ENCODE measurements around the gene MFSD6. TPM values are rescaled to one million over a fixed set of nuclear protein-coding genes. Genes with fewer than 3 reads are reported as not detected.

MFSD6 gene
- total RNA-seq, 1 donor from 2014 or later: 32.3 TPM

DNA sequence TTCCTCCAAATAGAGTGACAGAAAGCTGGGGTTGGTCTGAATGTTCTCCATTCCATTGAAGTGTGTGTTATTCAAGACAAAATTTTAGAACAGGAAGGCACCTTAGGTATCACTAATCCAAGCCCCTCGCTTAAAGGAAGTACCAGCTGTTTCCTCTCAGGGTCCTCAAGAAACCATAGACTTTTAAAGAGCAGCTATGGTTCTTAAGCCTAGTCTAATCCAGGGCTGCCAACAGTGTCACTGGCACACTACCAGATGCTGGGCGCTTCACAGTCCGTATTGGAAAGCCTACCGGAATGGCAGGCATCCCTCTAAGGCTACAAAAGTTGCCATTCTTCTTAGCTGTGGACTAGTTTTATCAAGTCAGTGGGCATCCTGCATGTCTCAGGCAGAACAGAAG, 124.4 kb downstream of the MFSD6 start:
- no peak for DNase-seq (ENCODE audit: low read depth)

DNA sequence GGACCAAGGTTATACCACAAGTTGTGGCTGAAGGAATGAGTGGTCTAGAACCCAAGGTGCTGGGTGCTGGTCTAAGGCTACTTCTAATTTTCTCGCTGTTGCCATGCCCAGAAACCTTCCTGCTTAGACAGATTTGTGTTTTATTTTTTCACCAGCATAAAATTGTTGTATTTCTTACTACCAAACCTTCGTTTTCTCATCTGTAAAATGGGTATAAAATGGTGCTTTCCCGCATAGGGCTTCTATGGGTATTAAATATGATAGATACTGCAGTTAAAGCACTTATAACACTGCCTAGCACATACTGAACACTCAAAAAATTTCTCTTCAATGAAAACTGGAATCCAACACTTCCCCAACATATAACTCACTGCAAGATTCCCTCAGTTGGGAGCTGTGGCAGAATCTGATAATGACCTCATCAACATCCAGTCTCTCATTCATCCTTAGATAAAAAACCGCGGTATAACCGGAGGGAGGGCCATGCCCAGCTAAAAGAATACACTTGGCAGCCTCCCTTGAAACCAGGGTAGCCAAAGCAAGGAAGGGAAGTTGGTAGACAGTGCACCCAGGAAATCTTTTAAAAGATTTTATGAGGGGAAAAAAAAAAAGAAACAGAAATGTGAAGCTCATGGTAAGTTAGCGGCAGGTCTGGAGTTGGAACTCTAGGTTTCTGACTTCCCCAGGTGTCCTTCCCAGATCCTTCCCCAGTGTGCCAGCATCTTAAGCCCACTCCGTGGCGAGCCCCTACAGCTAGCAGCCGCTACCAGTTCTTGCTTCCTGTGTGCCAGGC, 125.2 kb downstream of the MFSD6 start:
- DNase-seq (ENCODE audit: low read depth): no peak

DNA sequence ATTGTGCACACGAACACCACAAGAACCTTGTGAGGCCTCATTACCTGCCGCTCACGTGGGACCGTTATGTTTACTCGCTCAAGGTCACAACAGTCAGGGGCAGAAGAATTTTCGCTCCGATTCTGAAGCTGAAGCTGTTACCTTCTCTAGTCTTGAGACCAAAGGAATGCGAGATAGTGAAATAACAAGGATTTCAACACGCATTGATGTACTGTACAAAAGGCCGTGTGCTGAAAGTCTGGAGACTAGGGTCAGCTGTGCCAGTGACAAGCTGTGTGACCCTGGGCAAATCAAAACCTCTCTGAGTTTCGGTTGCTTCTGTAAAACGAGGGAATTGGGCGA, 125.8 kb downstream of the MFSD6 start:
- DNase-seq (ENCODE audit: low read depth): peak; percentile 62

DNA sequence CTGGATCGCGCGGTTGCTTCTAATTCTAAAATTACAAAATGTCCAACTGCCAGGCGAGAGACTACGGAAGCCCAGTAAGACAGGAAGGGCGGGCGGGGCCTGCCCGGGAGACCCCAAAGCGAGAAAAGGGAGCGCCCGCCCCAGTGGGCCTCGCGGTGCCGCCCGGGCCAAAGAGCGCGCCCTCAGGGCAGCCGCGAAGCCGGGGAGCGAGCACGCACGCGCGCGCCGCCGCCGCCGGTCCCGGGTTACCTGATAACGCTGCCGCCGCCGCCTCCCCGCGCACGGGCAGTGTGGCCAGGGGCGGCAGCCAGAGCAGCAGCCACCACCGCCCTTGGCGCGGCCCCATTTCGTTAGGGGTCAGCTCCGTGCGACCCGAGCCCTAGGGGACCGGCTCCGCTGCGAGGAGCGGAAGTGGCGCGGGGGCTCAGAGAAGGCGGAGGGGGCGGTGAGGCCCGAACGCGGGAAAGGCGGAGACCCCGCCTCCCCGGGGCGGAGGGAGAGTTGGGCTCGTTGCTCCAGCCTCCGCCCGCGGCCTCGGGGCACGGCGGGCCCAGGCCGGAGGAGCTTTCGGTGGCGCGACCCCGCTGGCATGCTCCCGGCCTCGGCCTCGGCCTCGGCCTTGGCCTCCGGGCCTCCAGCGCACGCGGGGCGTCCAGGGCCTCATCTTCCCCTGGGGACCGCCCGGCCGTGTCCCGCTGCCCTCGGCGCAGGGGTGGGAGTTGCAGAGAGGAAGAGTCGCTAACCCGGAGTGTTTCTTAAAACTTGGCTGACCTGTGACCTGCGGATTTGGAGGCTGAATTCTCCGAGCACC, 126.4 kb downstream of the MFSD6 start, which contains the start of gene NEMP2:
Gene NEMP2 (minus strand): TSS at position 413 of the 811 bp plus-strand sequence. CDS start 67 bp downstream, at position 346.
- no peak for DNase-seq (ENCODE audit: low read depth)

DNA sequence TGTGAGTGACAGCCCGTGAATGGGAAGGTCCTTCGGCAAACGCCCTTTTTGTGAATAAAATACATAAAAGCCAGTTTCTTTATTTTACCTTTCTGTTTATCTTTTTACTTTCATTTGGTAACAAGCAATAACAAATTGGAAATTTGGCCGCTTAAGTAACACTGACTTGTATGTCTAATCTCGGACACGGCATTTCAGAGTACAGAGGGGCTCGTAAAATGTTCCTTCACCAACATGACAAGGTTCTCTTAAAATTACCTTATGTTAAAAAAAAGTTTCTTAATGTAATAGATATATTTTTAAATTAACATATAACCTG, 126.9 kb downstream of the MFSD6 start:
- DNase-seq (ENCODE audit: low read depth): no peak

DNA sequence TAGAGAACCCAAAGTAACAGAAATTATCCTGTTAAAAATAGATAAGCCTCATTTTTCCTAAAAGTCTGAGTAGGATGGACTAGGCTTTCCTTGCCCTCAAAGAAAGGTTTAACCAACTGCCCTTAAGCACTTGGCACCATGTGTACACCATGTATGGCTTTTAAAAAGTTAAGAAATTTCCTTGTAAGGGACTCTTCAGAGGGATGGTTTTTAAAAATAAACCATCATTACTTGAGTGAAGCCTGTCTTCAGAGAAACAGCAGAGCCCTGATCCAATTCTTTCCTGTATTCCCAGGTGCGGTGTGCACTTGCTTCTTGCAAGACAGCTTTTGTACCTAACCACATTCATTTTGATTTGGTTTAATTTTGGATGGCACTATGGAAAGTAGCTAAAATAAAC, 127.4 kb downstream of the MFSD6 start:
- DNase-seq (ENCODE audit: low read depth): no peak

DNA sequence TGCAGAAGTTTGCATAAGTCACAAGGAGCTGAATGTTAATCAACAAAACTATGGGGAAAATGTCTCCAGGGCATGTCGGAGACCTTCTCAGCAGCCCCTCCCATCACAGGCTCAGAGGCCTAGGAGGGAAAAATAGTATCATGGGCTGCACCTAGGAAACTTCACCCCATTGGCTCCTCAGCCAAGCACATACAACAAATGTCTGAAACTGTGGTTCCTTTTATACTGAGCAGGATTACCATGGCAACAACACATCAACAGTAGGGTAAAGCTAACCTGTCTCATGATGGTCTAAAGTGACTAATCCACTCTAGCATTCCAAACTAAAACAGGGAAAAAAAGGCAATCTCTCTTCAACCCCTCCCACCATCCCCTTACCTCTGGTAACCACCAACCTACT, 129.6 kb downstream of the MFSD6 start:
- peak; percentile 73 for DNase-seq (ENCODE audit: low read depth)

DNA sequence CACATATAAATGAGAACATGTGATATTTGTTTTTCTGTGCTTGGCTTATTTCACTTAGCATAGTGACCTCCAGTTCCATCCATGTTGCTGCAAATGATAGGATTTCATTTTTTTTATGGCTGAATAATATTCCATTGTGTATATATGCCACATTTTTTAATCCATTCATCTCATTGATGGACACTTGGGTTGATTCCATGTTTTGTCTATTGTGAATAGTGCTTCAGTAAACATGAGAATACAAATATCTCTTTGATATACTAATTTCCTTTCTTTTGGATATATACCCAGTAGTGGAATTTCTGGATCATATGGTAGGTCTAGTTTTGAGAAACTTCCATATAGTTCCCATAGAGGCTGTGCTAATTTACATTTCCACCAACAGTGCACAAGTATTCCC, 130.0 kb downstream of the MFSD6 start:
- no peak for DNase-seq (ENCODE audit: low read depth)

DNA sequence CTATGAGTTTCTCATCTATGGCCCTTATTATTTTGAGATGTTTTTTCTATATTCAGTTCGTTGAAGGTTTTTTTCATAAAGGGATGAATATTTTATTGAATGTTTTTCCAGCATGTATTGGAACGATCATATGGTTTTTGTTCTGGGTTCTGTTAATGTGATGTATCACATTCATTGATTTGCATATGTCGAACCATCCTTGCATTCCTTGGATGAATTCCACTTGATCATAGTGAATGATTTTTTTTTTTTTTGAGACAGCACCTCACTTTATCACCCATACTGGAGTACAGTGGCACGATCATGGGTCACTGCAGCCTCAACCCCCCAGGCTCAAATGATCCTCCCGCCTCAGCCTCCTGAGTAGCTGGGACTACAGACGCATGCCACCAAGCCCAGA, 131.9 kb downstream of the MFSD6 start:
- DNase-seq (ENCODE audit: low read depth): no peak

DNA sequence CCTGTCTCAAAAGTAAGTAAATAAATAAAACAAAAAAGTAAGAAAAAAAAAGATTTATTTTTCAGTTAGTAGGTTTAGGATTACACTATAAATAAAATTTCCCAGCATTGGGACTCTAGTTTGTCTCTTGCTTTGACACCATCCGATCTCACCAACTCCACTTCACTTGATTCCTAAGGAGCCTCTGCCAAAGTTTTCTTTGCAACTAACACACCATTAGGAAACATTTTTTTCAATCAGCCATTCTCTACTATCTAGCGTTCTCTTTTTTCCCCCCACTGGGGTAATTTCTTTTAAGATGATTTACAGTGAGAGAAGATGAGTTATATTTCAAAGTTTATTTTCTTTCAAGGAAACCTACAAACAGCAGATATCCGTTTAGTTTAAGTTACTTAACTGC, 136.9 kb downstream of the MFSD6 start:
- DNase-seq (ENCODE audit: low read depth): no peak

DNA sequence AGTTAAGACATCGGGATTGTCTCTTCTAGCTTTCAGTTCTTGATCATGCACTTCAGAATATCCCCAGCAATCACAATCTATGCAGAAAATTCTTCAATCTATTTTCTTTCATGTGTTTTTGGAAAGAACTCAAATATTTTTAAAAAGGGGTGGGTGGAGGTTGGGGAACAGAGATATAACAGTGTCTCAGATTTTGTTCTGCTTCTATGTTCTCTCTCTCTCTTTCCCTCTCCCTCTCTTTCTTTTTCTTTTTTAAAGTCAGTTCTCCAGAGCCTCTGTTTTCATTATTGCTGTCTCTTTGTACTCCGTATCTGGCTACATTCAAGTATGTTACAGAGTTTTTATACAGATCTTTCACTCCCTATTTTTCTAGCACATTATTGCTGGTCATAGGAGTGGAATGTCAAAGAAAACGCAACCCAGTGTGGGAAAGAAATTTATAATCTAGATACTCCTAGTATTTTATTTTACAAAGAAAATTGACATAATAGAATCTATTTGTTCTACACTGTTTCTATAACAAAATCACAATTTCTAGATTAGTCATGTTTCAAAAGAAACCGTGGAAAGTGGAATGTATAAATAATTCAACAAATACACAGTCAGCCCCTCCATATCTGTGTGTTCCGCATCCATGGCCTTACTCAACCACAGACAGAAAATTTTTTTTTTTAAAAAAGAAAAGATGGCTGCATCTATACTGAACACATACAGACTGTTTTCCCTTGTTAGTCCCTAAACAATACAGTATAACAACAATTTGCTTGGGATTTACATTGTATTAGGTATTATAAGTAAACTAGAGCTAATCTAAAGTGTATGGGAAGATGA, 137.6 kb downstream of the MFSD6 start:
- DNase-seq (ENCODE audit: low read depth): no peak

DNA sequence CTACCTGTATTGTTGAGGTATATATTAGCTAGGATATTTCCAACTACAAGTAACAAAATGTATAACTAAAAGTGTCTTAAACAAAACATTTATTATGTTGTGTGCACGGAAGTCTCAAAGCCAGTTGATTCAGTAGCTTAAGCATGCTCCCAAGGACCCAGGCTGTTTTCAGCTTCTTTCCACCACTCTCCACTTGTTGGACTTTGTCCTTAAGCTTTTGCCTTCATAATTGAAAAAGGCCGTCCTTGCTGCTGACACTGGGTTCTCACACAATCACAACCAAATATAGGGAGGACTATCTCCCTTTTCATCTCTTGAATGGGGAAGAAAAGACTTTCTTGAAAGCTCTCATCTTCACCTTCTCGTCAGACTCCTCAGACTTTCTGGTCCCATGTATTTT, 138.6 kb downstream of the MFSD6 start:
- no peak for DNase-seq (ENCODE audit: low read depth)

DNA sequence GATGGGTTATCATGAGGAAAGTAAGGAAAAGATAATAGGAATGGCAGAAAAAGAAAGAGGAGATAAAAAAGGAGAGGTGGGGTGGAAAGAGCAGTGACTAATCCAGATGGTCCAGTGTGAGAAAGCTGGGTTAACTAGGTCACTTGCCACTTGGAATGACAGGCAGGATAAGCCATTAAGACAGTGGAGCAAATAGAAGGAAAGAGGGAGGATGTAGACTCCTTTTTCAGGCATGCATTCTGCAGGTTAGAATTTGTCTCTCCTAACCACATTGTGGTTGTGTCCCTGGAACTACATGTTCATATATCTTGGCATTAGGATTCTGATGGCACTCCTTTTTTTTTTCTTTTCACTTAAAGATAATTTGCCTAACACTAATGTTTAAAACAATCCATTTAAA, 139.7 kb downstream of the MFSD6 start:
- DNase-seq (ENCODE audit: low read depth): no peak

DNA sequence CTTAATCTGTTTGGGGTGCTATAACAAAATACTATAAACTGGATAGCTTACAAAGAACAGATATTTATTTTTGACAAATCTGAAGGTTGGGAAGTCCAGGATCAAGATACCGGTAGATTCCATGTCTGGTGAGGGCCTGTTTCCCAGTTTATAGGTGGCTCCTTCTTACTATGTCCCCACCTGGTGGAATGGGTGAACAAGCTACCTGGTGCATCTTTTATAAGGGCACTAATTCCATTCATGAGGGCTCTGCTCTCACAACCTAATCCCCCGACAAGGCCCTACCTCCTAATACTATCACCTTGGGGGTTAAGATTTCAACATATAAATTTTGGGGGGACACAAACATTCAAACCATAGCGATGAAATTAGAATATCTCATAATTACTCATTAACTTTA, 142.0 kb downstream of the MFSD6 start:
- DNase-seq (ENCODE audit: low read depth): no peak

Other genes starting within 250 kb of the MFSD6 start
- gene HIBCH, start 88.5 kb upstream of the MFSD6 start, total RNA-seq: 18.1 and 34.7 TPM in 2 replicates
- gene INPP1, start 64.8 kb upstream of the MFSD6 start, total RNA-seq: 6.9 and 11.1 TPM in 2 replicates
- 7.9 and 15.8 TPM in 2 replicates for gene NEMP2, start 126.4 kb downstream of the MFSD6 start, total RNA-seq
- gene NAB1, start 240.7 kb downstream of the MFSD6 start, total RNA-seq: 37.4 and 45.8 TPM in 2 replicates